IPS-NIHi7 (cell line): ENCODE results near the gene TGFBI.

ENCODE experiments used
- DNase-seq: peaks from one replicate; pipeline ENCODE4 v3.0.0; 2012; ENCODE audit warnings: mixed read lengths; ENCODE audit errors: extremely low spot score

TGFBI gene

DNA sequence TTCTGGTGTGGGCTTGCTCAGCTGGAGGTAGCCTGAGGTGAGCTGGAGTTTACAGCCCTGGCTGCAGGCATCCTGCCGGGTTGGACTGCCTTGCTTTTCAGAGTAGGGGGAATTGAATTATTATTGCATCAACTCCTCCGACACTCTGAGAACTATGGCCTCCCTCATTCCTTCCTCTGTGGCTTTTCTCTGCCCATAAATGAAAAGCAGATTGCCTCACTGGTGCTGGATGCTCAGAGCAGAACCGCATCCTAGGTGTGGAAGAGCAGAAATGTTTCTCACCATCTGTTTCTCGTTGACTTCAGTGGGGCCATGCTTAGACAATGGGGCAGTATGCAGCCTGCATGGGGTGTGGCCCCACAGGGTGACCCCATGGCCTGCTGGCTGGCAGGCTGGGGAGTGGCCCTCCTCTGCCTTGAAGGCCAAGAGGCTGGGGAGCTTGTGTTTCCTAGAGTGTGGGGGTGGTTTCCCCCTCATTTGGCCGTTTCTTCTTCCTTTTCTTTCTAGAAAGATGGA, 27.3 kb upstream of the TGFBI start:
- no peak for DNase-seq

DNA sequence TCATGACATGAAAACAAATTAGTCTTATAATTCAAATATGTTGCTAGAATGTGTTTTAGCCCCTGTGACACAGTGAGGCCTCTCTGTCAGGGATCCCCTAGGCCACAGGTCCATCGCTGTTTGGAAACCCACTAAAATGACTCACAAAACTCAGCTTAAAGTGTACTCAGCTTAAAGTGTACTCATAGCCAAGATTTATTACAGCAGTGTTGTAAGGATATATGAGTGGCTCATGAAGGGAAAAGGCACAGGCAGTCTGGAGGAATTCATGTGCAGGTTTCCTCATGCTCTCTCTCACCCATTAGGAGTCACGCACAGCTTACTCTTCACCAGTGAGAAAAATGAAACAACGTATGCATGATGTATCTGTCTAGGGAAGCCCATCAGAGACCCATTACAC, 24.4 kb upstream of the TGFBI start:
- DNase-seq: no peak

DNA sequence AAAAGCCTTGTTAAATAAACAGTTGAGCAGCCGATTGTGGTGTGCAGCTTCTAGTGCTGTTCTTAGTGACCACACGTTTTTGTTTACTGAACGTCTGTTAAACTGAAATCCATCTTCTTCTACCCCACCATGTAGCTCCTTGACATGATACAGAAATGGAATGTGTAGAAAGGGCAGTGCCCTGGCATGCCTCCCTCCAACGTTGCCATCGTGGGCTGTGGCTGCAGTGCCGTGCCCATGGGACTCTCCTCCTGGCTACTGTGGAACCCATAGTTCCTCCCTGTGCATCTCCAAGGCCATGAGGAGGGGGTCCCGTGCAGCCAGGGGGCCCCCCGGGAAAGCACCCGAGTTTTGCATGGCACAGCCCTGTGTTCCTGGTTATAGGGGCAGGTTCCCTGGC, 23.3 kb upstream of the TGFBI start:
- DNase-seq: no peak

DNA sequence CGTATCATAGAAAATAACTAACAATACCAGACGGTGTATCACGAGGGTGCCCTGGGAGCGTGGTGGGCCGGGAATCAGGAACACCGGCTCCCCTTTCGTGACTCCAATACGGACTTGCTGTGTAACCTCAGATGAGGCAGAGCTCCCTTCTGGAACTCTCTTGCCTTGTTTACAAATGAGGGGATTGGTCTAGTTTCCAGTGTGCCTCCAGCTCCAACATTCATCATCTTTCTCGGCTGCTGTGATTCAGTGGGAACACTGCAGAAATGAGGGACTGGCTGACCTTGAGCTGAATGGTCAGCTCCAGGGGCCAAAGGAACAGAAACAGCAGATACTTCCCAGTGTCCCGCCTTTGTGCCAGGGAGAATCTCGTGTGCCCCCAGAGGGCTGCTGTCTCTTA, 22.6 kb upstream of the TGFBI start:
- DNase-seq: no peak

DNA sequence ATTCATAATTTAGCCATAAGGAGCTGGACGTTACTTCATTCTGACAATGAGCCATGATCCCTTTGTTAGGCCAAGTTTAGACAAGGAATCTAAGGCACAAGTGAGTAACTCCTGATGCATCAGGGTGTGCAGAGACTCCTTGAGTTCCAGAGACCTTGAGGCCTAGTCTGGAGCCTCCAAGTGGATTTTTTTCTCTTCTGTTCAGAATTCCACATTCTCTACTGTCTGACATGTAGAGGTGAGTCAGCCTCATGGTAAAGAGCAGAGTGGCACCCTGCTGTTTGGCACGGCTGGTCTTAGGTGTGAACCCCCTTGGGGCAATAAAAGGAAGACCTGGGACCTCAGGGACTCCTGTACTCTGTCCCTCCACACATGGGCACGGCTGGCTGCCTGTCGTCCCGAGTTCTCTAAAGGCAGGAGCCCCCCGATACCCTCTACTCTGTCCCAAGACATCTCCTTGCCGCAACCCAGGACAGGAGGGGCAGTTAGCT, 22.0 kb upstream of the TGFBI start:
- no peak for DNase-seq

DNA sequence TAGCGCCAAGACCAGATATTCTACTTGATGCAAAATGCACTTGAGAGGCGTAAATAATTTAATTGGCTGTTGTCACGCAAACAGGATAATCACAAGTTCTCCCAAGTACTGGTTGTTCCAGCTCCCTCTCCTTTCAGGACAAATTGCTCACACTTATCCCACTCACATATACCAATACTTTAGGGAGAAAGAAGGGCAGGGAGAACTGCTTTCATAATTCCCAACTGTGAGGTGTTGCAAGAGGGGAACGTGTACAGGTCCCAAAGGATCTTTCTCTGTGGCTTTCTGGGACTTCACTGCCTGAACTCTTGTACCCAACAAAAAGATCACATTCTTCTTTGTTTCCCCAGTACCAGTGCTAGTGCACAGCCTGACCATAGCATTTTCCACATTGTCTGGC, 21.5 kb upstream of the TGFBI start:
- DNase-seq: no peak

DNA sequence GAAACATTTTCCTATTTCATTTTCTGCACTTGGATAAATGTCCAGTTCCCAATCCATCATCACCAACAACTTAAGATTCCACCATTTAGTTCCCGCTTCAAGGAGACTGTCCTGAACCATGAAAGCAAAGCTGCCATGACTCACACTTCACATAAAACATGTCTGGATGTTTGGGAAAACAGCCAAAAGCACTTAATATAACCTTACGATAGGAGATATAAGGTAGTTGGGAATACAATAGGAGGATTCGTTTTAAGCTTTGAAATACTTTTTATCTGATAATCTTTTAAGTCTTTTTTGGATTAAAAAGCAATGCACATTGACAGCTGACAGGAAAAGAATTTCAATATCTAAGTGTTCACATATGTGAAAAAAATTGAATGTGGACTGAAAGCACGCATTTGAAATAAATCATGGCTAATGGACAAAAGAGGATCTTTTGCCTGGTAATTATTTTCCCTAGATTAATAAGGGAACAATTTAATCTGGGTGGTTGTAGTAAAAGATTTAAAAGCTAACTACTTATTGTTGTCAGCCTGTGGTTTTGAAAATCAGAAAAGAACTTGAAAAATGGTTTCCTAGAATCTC, 17.3 kb upstream of the TGFBI start:
- DNase-seq: no peak

DNA sequence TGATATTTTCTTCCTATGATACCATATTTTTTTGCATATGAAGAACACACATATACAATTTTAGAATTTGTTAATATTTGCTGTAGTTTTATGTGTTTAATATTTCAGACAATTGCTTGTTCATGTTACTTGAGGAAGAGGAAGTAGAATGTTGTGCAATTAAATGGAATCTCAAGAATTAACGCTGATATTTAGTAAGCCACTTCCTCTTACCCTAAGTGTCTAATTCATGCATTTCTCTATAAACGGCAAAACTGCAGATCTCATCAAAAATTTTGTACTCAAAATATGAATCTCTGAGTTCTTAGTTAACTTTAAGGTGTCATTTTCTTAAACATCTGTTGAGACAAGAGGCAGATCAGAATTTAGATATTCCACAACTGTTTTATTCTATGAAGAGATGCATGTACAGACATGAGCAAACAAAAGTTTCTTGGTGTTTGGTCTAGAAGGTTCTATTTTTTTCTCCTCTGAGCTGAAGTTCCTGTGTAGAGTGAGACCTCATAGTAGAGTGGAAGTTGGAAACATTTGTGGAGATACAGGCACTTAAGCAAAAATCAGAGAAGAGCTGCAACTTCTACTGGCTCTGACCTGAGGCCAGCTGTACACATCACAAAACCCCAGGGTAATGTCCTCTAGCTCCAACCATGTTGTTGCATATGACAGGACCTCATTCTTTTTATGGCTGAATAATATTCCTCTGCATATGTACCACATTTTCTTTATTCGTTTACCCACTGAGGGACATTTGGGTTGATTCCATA, 16.6 kb upstream of the TGFBI start:
- DNase-seq: no peak

DNA sequence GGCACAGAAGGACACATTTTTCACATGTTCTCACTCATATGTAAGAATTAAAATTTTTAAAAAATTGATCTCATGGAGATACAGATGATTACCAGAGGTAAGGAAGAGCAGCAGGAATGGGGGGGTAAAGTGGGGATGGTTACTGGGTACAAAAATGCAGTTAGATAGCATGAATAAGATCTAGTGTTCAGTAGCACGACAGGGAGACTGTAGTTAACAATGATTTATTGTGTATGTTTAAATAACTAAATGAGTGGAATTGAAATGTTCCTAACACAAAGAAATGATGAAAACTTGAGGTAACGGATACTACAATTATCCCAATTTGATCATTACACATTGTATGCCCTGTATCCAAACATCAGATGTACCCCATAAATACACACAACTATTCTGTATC, 15.2 kb upstream of the TGFBI start:
- DNase-seq: no peak

DNA sequence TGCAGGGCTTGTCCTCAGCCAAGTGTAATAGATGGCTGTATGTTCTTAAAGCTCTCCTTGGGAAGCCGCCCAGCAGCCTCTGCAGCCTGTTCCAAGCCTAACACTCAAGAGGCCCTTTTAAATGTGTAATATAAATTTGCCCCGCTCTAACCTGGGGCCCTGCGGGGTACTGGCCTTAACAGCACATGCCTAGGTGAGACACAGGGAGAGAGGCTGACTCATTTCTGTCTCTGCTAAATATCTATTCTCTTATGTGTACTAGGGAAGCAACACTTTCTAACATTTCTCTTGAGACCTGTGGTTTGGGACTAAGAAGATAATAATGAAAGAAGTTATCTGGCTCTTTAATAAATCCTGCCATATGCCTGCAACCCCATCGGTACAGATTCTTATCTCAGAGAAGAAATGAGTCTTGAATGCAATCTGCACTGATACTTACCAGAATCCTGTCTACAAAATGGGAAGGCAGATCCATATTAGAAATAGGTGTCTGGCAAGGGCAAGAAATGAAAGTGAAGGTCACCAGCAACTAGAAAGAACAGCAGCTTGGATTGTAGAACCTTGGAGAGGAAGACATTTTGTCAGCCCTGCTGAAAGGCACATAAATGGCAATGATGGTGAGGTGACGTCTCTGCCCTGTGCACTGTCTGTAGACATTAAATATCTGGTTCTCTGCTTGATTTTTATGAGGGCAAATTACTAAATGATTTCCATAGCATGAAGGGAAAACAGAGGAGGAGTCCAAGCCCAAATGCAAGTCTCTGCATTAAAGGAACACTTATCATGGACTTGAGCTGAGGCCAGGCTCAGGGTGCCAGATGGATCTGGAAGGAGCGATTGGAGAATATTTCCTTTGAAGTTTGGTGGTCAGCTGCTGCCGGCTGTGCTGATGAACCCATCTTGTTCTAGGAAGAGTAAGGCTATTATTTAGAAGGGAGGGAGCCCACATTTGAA, 14.5 kb upstream of the TGFBI start:
- DNase-seq: no peak

DNA sequence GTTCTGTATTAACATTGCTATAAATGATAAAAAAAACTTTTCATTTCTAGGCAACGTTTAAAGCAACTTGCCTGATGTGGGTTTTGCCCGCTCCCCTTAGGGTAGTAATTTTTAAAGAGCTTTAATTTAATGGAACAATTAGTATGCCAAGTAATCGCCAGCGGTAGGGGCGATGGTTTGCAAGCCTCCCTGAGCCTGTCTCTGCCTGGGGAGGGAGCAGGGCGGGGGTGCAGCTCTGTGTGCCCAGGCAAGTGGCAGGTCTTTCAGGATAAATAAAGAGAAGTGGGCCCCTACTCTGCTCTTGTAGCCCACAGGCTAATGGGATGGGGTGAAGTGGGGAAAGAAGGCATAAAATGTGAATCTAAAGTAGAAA, 13.8 kb upstream of the TGFBI start:
- DNase-seq: no peak

DNA sequence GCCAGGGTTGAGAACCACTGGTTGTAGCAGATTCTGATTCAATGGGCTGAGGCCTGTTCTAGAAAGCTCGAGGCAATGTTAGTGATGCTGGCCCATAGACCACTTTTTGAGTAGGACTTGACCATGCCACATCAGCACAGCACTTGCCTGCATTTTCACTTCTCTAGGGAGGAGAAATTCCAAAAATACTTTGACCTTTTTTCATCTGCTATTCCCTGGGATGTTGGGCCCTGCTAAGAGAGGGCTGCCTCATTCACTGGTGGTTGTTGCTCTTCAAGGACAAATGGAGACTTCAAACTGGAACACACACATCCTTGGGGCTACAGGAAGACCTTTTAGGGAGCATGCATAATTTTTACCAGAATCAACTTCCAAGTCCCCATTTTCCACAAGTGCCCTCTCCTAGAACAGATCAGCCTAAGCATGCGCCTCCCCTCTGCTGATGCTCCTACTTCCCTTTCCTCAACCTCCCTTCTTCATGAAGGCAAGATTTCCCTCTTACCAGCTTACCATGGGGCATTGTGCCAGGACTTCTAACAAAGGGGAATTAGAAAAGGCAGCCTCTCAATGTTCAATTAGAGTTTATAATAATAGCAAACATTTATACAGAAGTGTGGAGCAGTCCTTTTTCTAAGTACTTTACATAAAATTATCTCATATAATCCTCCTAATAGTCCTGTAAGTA, 12.7 kb upstream of the TGFBI start:
- no peak for DNase-seq

DNA sequence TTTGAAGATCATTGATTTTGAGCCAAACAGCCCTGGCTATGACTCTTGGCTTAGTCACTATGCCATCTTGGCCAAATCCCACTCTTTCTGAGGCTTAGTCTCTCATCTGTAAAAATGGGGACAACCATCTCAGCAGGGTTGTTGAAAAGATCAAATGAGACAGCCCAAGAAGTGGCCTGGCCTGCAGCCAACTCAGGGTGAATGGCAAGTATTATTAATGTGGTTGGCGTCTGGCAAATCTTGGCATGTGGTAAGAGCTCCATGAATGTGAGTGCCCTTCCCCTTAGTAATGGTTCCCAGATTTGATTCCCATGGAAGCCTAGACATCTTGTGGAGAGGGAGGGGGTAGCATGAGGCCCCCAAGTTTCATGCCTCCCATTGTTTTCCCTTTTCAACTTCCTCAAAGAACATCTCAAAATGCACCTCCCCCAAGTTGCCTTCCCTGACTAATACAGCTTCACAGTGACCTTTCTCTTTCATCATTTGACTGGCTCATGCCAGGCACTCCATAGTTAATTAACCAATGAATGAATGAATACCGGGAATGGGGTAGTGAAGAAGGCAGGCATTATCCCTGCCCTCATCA, 11.8 kb upstream of the TGFBI start:
- no peak for DNase-seq

DNA sequence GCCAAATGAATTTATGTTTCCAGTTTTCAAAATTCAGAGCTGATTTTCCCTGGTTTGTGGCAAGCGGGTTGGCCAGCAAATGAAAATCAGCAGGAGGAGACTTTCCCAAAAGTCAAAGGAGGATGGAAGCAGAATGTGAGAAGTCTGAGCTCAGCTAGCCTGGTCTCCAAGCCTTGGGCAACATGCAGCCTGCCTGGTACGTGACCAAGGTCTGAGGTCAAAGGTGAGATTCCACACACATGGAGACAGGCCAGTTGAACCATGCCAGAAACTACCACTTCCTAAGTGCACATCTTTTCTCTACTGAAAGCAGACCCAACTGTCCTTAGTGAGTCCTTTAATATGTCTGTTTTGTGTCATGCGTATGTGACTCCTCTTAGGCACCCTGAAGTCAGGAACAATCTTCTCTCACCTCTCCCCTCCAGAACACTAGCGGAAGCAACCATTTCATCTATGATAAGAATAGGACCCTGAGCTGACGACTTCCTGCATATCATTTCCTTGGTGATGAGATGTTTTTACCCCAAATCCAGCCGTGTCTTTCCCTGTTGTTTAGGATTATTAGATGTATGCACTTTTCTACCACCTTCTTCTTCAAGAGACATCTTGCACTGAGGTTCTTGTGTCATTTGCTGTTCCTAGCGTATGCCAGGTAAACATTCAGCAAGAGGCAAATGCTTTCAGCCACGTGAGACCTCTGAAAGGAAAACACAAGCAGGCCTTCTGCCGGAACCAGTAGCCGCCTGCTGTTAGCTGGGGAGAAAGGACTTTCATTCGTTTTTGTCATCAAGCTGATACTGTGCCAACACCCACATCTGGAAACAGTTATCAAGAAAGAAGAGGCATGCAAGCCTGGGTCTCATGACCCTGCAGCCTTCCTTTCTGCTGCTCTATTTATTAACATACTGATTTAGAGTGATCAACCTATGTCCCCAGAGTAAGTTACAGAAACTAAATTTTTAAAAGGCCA, 9.7 kb upstream of the TGFBI start:
- no peak for DNase-seq

DNA sequence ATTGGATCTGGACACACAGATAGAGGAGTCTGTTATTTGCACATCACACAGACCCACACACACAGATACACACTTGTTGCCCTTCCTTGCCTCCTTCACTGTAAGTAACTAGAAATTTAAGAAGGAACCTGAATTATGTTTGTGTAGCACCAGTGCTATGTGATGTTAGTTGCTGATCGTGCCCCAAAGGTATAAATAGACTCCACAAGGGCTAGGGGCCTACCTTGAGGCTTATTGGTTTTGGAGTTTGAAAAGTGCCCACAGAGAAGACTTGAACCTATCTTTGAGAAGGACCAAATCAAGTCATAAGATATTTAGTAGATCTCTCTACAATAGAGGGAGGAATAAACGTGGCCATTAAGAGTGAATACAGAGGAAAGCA, 8.8 kb upstream of the TGFBI start:
- no peak for DNase-seq

DNA sequence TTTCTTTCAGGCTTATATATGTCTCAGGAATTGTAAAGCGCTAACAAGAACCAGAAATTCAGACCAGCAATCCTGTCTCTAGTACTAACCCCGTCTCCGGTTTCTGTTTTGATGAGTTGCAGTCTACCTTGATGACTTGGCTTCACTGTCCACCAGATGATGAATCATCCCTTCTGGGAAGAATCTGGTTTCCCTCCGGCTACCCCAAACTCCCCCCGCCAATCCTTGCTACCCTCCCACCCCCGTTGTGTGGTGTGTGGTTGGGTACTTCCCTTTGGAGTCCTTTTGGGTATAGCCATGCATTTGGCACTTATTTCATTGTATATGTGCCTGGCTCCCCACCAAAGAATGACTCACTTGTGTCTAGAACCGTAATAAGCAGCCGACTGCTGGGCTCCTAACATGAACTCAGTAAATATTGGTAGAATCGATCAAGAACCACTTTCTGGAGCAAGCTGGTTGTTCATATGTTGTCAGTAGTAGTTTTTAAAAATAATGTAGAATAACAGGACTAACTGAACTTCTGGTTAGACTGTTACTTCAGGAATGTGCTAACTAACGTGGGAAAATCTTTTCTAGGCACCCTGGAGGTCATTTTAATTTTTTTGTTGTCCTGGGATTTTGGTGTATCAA, 8.3 kb upstream of the TGFBI start:
- DNase-seq: no peak

DNA sequence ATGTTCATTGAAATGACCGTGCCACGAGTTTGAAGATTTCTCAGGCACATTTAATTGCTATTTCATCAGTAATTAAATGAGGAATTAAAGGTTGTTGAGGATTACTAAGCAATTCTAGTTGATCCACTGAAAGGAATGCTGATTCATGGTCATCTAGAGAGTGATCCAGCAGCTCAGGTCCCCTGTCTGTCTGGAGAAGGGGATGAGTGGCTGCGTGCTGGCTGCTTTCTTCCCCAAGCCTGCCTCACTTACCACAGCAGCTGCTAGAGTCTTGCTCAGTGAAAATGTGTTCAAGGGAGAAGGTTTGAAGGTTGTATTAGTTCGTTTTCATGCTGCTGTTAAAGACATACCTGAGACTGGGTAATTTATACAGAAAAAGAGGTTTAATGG, 7.8 kb upstream of the TGFBI start:
- DNase-seq: no peak

DNA sequence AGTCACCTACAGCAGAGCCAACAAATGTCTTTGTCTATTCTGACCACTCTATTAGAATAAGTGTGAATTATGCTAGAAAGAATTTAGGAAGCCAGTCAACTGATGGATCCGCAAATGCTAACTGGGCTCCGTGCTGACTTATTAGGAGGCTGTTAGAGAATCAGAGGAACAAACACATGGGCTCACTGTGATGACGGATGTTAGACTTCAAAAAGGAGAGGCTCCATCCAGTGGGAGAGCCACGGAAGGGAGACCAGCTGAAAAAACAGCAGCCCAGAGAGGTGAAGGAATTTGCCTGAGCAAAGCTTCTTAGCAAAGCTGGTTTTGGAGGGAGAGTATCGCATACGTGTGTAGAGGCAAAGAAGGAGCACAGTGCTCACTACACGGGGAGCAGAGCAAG, 5.8 kb upstream of the TGFBI start:
- no peak for DNase-seq

DNA sequence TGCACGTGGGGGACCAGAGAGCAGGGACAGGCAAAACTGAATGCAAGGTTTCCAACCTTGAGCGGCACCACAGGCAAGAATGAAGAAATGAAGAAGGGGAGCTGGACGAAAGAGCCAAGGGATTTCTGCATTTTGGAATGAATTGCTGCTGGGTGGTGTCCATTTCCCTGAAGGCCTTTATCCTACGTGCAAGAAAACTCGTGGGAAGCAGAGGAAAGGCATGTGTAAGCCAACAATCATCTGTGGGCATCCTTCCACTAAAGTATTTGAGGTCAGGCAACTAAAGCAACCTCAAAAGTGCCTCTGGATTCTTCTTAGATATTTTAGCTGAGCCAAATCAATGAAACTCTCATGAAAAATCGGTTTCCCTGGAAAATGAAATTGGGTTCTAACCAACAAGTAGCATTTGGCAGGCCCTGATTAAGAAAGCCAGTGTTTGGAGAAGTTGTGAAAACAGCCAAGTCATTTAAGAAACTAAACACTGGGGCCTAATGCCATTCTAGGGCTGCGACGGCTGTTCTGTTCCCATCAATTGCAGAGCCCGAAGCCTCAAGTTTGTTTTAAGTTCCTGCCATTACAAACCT, 4.7 kb upstream of the TGFBI start:
- no peak for DNase-seq
